ENCODE measurements around the gene RAE1. TPM values are rescaled to one million over a fixed set of nuclear protein-coding genes. Genes with fewer than 3 reads are reported as not detected.

Gene RAE1
- total RNA-seq, 1 donor from 2014 or later, result 44.6 TPM

DNA sequence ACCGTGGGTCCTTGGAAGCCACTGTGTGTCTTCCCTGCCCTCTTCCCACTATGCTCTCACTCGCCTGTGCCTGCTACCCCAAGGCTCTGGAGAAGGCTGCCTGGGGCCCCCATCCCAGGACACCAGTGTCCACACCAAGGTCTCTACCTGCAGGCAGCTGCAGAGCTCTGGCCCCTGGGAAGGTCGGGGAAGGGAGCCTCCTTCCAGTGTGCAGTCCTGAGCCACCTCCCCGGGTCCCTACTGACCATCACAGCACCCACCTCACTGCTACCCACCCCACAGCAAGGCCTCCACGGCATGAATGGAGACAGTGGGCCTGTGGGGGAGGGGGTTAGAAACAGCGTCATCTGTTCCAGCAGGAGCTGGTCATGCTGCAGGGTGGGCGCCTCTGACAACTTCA lies 75.8 kb downstream of the RAE1 start:
- Mint-ChIP-seq H3K4me1 (ENCODE audit: low read depth) (no peaks in the 10 kb centered on the region), H3K36me3 (ENCODE audit: insufficient read depth) (no peaks in the 10 kb centered on the region)

DNA sequence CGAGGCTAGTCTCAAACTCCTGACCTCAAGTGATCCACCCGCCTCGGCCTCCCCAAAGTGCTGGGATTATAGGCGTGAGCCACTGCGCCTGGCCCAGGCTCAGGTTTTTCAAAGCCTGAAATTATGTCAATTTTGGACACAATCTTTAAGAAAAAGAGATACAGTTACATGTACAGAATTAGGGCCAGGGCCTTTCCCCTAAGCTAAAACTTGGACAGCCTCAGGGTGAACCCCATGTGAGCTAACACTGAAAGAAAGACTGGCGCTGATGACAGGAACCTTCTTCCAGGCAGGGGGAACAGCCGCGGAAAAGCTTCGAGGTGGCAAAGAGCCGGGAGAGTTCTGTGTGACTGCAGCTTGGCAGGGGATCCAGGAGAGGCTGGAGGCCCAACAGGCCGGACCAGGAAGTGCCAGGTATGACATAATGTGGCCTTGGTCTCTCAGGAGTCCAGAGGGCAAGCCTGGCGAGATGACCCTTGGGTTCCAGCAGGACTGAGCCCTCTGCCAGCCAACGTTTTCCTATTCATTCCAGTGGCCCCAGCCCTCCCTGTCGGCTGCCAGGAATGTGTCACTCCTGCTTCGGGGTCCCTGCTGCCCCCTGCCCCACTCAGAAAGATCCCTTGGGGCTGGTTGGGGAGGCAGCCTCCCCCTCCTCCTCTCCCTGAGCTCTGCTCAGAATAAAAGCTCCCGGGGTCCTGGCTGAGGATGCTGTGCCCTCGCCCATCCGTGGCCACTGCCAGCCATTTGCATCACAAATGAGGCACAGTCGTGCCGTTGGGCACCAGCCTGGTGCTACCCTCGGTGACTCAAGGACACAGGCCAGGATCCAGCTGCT lies 77.5 kb downstream of the RAE1 start:
- TF ChIP-seq, protein P1, sequence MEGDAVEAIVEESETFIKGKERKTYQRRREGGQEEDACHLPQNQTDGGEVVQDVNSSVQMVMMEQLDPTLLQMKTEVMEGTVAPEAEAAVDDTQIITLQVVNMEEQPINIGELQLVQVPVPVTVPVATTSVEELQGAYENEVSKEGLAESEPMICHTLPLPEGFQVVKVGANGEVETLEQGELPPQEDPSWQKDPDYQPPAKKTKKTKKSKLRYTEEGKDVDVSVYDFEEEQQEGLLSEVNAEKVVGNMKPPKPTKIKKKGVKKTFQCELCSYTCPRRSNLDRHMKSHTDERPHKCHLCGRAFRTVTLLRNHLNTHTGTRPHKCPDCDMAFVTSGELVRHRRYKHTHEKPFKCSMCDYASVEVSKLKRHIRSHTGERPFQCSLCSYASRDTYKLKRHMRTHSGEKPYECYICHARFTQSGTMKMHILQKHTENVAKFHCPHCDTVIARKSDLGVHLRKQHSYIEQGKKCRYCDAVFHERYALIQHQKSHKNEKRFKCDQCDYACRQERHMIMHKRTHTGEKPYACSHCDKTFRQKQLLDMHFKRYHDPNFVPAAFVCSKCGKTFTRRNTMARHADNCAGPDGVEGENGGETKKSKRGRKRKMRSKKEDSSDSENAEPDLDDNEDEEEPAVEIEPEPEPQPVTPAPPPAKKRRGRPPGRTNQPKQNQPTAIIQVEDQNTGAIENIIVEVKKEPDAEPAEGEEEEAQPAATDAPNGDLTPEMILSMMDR (IDR thresholded peaks at IDR 0.05; ENCODE audit: unreplicated experiment), result no peak
- no peaks in the 10 kb centered on the region for H3K9me3 Mint-ChIP-seq (ENCODE audit: low read depth)
- DNase-seq (ENCODE audit: low spot score, unreplicated experiment), result no peak
- H3K4me1 Mint-ChIP-seq (ENCODE audit: low read depth), result no peaks in the 10 kb centered on the region
- H3K27ac Mint-ChIP-seq, result no peak overlapping the region
- peaks cover 6% of the 10 kb centered on the region for H3K27me3 Mint-ChIP-seq
- no peak overlapping the region for H3K4me3 Mint-ChIP-seq (ENCODE audit: low read depth)
- H3K36me3 Mint-ChIP-seq (ENCODE audit: insufficient read depth), result no peaks in the 10 kb centered on the region

More for the DNA sequence above, 75.8 kb downstream of the RAE1 start:
- TF ChIP-seq, protein P1 (IDR thresholded peaks at IDR 0.05; ENCODE audit: unreplicated experiment), result no peak
- H3K4me3 Mint-ChIP-seq (ENCODE audit: low read depth), result no peak overlapping the region
- H3K27ac Mint-ChIP-seq, result no peak overlapping the region
- H3K9me3 Mint-ChIP-seq (ENCODE audit: low read depth), result no peaks in the 10 kb centered on the region
- peaks cover 8% of the 10 kb centered on the region for H3K27me3 Mint-ChIP-seq
- no peak for DNase-seq (ENCODE audit: low spot score, unreplicated experiment)

Small RNAs within 50 kb of the gene (microRNA-seq; reads per million reads assigned to microRNA genes)
- gene MIR4325 (ENCODE audit: borderline number of aligned reads, unreplicated experiment), result not detected

Other genes with a start within 250 kb of the RAE1 start
- 28.4 and 35.4 TPM in 2 replicates for gene BMP7, start 84.6 kb upstream of the RAE1 start, total RNA-seq
- gene SPO11, start 21.5 kb upstream of the RAE1 start, total RNA-seq, result not detected in 2 replicates
- 21.0 and 24.1 TPM in 2 replicates for gene RBM38, start 40.1 kb downstream of the RAE1 start, total RNA-seq
- not detected in 2 replicates for gene CTCFL, start 173.9 kb downstream of the RAE1 start, total RNA-seq
- not detected in 2 replicates for gene PCK1, start 209.9 kb downstream of the RAE1 start, total RNA-seq

Measured in progenitor cell of endocrine pancreas (in vitro differentiated cells).